ENCODE results near the gene CDC25B. TPM values are rescaled to one million over a fixed set of nuclear protein-coding genes. Genes with fewer than 3 reads are reported as not detected.

The CDC25B gene
- polyA plus RNA-seq, 1 donor (not counting 4 experiments of a cell fraction or from before 2014, with no cell fraction given), result 23.5 TPM

- peaks cover 20% of the 10 kb centered on the region for H3K79me2 ChIP-seq (ENCODE audit: control insufficient read depth, insufficient read depth, low read length)
- no peaks in the 10 kb centered on the region for H3K9me1 ChIP-seq (ENCODE audit: control insufficient read depth, extremely low read depth, insufficient read depth, low read length)
- H3K36me3 ChIP-seq (ENCODE audit: control insufficient read depth in 2 of 2, extremely low read depth in 1 of 2, insufficient read depth in 2 of 2, low read length in 2 of 2), result peaks cover 4 to 10% of the 10 kb centered on the region in 2 experiments
- H3K9me3 ChIP-seq (ENCODE audit: control insufficient read depth, low read depth, low read length), result no peaks in the 10 kb centered on the region
- H3K27me3 ChIP-seq (ENCODE audit: control insufficient read depth, extremely low read depth, insufficient read depth, low read length), result no peaks in the 10 kb centered on the region
- H3K4me3 ChIP-seq (ENCODE audit: control insufficient read depth in 2 of 3, extremely low read depth in 1 of 3, insufficient read depth in 2 of 3, low read depth in 1 of 3, low read length in 3 of 3), result no peak overlapping the region
- H3K27ac ChIP-seq (ENCODE audit: control insufficient read depth, insufficient read depth, low read length), result no peak overlapping the region
- no peak overlapping the region for H3K4me2 ChIP-seq (ENCODE audit: control insufficient read depth, extremely low read depth, insufficient read depth, low read depth, low read length)
- DNase-seq (ENCODE audit: low read depth, low spot score) (no peak), FAIRE-seq (no peak)
- H3K4me1 ChIP-seq (ENCODE audit: control insufficient read depth, extremely low read depth, insufficient read depth, low read length), result peaks cover 18% of the 10 kb centered on the region
- H2AFZ ChIP-seq (ENCODE audit: control insufficient read depth, low read length), result no peak overlapping the region
- TF ChIP-seq CTCF (optimal IDR thresholded peaks at IDR 0.05 in 1 of 3, IDR thresholded peaks at IDR 0.05 in 1 of 3, conservative IDR thresholded peaks at IDR 0.05 in 1 of 3; ENCODE audit: extremely low read depth in 1 of 3, insufficient read depth in 2 of 3, low read length in 3 of 3) (no peak), EZH2 (IDR thresholded peaks at IDR 0.05; ENCODE audit: low read length) (no peak)
- H4K20me1 ChIP-seq (ENCODE audit: control insufficient read depth, extremely low read depth, insufficient read depth, low read length), result no peaks in the 10 kb centered on the region
- H3K9ac ChIP-seq (ENCODE audit: control insufficient read depth, extremely low read depth, insufficient read depth, low read length), result no peak overlapping the region
- dilution Hi-C loops (cut with MboI; ENCODE audit: extremely low pct_ligation_motif_present, low sequenced_read_pairs), result no loop called here
These were observed 32.2 kb upstream of the CDC25B start for GRCh38 chr20:3763671-3764601.

- dilution Hi-C loops (cut with MboI; ENCODE audit: extremely low pct_ligation_motif_present, low sequenced_read_pairs), result no loop called here
- TF ChIP-seq EZH2 (IDR thresholded peaks at IDR 0.05; ENCODE audit: low read length) (no peak), CTCF (optimal IDR thresholded peaks at IDR 0.05 in 1 of 3, IDR thresholded peaks at IDR 0.05 in 1 of 3, conservative IDR thresholded peaks at IDR 0.05 in 1 of 3; ENCODE audit: extremely low read depth in 1 of 3, insufficient read depth in 2 of 3, low read length in 3 of 3) (no peak)
- Histone ChIP-seq H3K36me3 (ENCODE audit: control insufficient read depth in 2 of 2, extremely low read depth in 1 of 2, insufficient read depth in 2 of 2, low read length in 2 of 2) (peaks cover 4 to 7% of the 10 kb centered on the region in 2 experiments), H3K9me3 (ENCODE audit: control insufficient read depth, low read depth, low read length) (no peaks in the 10 kb centered on the region), H4K20me1 (ENCODE audit: control insufficient read depth, extremely low read depth, insufficient read depth, low read length) (no peaks in the 10 kb centered on the region), H3K9me1 (ENCODE audit: control insufficient read depth, extremely low read depth, insufficient read depth, low read length) (no peaks in the 10 kb centered on the region), H3K27me3 (ENCODE audit: control insufficient read depth, extremely low read depth, insufficient read depth, low read length) (no peaks in the 10 kb centered on the region), H3K4me2 (ENCODE audit: control insufficient read depth, extremely low read depth, insufficient read depth, low read depth, low read length) (no peak overlapping the region), H3K4me3 (ENCODE audit: control insufficient read depth in 2 of 3, extremely low read depth in 1 of 3, insufficient read depth in 2 of 3, low read depth in 1 of 3, low read length in 3 of 3) (no peak overlapping the region), H3K27ac (ENCODE audit: control insufficient read depth, insufficient read depth, low read length) (no peak overlapping the region), H3K4me1 (ENCODE audit: control insufficient read depth, extremely low read depth, insufficient read depth, low read length) (peaks cover 21% of the 10 kb centered on the region), H3K79me2 (ENCODE audit: control insufficient read depth, insufficient read depth, low read length) (peaks cover 20% of the 10 kb centered on the region), H3K9ac (ENCODE audit: control insufficient read depth, extremely low read depth, insufficient read depth, low read length) (no peak overlapping the region), H2AFZ (ENCODE audit: control insufficient read depth, low read length) (no peak overlapping the region)
- DNase-seq (ENCODE audit: low read depth, low spot score) (no peak), FAIRE-seq (no peak)
These were observed 31.5 kb upstream of the CDC25B start for GRCh38 chr20:3764659-3765058.

Measured in keratinocyte (primary cell).